ENCODE measurements around the gene ZNF827. TPM values are rescaled to one million over a fixed set of nuclear protein-coding genes. Genes with fewer than 3 reads are reported as not detected.

The ZNF827 gene
- total RNA-seq, 1 experiment from 2014 or later: 26.2 TPM

DNA sequence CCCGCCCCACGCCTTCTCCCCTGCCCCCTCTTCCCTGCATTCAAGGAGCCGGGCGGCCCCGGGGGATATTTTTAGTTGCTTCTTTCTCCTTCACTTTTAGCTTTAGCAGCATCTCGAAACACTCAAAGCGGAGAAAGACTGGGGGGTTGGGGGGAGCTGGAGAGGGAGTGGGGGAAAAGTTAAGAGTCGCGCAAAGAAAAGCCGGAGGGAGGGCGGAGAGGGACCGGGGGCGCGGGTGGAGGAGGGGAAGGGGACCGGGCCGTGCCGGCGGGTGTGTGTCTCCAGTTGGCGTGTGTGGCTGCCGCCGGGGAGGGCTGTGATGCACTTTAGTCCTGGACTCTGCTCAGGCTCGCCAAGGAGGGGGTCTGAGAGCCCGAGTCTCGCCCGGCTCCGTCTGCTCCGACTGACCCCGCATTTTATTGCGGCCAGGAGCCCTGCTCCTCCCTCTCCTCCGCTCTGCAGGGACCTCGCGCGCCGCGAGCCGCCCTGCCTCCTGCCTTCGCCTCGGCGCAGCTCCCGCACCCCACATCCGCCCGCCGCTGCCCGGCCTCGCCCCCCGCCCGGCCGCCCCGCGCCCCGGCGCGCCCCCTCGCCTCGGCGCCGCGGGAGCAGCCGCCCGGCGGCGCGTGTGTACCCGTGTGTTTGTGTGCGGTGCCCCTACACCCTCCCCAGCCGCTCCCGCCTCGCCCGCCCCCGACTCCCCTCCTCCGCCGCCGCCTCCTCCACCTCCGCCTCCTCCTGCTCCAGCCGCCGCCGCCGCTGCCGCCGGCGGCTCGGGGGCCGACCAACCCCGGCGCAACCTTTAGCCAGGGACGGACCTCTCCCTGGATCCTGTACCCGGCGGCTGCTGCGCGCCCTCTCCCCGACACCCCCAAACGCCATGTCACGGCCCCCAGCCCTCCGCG lies 1.4 kb downstream of the ZNF827 start:
- peak overlapping the region; percentile 80 for H3K4me3 Mint-ChIP-seq (ENCODE audit: low read depth, unreplicated experiment)
- peaks cover 33% of the 10 kb centered on the region for H3K4me1 Mint-ChIP-seq (ENCODE audit: low read depth, unreplicated experiment)
- CTCF ChIA-PET: interaction anchor here (0.6 to 0.7 kb wide), 3 partner anchors 186 to 1731 kb away, joined by 3 read pairs; no protein-coding TSS in a partner anchor
- H3K27me3 Mint-ChIP-seq (ENCODE audit: unreplicated experiment): no peaks in the 10 kb centered on the region
- intact Hi-C loops (cut with micrococcal nuclease; ENCODE audit: unreplicated experiment): loop anchor here (5.0 to 10.0 kb wide), 3 partner anchors 95 to 238 kb away; partner anchors contain the start of gene LSM6
- H3K27ac Mint-ChIP-seq (ENCODE audit: unreplicated experiment): peak overlapping the region; percentile 95
- H3K9me3 Mint-ChIP-seq (ENCODE audit: low read depth, unreplicated experiment): no peaks in the 10 kb centered on the region
- H3K36me3 Mint-ChIP-seq (ENCODE audit: insufficient read depth, unreplicated experiment): peaks cover 43% of the 10 kb centered on the region
- TF ChIP-seq, protein P1, sequence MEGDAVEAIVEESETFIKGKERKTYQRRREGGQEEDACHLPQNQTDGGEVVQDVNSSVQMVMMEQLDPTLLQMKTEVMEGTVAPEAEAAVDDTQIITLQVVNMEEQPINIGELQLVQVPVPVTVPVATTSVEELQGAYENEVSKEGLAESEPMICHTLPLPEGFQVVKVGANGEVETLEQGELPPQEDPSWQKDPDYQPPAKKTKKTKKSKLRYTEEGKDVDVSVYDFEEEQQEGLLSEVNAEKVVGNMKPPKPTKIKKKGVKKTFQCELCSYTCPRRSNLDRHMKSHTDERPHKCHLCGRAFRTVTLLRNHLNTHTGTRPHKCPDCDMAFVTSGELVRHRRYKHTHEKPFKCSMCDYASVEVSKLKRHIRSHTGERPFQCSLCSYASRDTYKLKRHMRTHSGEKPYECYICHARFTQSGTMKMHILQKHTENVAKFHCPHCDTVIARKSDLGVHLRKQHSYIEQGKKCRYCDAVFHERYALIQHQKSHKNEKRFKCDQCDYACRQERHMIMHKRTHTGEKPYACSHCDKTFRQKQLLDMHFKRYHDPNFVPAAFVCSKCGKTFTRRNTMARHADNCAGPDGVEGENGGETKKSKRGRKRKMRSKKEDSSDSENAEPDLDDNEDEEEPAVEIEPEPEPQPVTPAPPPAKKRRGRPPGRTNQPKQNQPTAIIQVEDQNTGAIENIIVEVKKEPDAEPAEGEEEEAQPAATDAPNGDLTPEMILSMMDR (IDR thresholded peaks at IDR 0.05; ENCODE audit: unreplicated experiment): no peak
- BruUV-seq (replicated peaks): no TSS peak
- DNase-seq: peak; percentile 54

DNA sequence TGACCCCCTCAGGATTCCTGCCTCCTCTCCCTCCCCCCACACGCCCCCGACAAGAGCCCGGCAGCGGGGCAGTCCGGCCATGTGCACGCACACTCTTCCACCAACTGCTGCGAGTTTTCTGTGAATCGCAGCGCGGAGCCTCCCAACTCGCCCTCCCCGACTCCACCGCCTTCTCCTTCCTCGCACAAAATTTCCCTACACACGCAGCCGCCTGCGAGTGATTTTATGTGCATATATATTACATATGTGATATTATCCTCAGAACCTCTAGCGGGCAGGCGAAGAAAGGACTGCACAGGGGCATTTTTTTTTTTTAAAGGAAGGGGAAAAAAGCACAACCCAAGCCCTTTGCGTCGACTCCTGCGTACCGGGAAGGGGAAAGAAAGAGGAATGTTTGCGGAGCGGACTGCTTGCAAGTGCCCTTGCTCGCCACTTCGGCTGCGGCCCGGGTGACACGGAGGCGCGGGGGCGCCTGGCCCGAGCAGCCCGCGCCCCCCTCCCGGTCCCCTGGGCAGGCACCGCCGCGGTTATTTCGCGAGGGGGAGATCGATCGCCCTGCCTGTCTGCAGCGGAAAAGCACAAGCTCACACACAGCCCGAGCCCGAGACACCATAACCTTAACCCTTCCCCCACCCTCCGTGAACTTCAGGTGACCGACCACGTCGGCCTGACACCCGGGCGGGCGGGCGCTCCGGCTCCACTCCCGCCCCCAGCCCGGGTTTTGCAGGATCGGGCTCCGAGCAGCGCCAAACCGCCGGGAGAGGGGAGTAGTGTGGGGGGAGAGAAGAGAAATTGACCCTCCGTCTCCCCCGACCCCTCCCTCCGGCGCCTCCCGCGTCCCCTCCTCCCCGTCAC lies 2.3 kb downstream of the ZNF827 start:
- CTCF ChIA-PET: interaction anchor here (0.6 to 0.7 kb wide), 3 partner anchors 187 to 1730 kb away, joined by 3 read pairs; no protein-coding TSS in a partner anchor
- peak overlapping the region; percentile 80 for H3K4me3 Mint-ChIP-seq (ENCODE audit: low read depth, unreplicated experiment)
- H3K27me3 Mint-ChIP-seq (ENCODE audit: unreplicated experiment): no peaks in the 10 kb centered on the region
- no peaks in the 10 kb centered on the region for H3K9me3 Mint-ChIP-seq (ENCODE audit: low read depth, unreplicated experiment)
- intact Hi-C loops (cut with micrococcal nuclease; ENCODE audit: unreplicated experiment): loop anchor here (5.0 to 10.0 kb wide), 3 partner anchors 96 to 238 kb away; partner anchors contain the start of gene LSM6
- BruUV-seq (replicated peaks): no TSS peak
- H3K36me3 Mint-ChIP-seq (ENCODE audit: insufficient read depth, unreplicated experiment): peaks cover 43% of the 10 kb centered on the region
- peaks cover 35% of the 10 kb centered on the region for H3K4me1 Mint-ChIP-seq (ENCODE audit: low read depth, unreplicated experiment)
- TF ChIP-seq, protein P1 (IDR thresholded peaks at IDR 0.05; ENCODE audit: unreplicated experiment): no peak
- H3K27ac Mint-ChIP-seq (ENCODE audit: unreplicated experiment): peak overlapping the region; percentile 95
- peak; percentile 74 for DNase-seq

DNA sequence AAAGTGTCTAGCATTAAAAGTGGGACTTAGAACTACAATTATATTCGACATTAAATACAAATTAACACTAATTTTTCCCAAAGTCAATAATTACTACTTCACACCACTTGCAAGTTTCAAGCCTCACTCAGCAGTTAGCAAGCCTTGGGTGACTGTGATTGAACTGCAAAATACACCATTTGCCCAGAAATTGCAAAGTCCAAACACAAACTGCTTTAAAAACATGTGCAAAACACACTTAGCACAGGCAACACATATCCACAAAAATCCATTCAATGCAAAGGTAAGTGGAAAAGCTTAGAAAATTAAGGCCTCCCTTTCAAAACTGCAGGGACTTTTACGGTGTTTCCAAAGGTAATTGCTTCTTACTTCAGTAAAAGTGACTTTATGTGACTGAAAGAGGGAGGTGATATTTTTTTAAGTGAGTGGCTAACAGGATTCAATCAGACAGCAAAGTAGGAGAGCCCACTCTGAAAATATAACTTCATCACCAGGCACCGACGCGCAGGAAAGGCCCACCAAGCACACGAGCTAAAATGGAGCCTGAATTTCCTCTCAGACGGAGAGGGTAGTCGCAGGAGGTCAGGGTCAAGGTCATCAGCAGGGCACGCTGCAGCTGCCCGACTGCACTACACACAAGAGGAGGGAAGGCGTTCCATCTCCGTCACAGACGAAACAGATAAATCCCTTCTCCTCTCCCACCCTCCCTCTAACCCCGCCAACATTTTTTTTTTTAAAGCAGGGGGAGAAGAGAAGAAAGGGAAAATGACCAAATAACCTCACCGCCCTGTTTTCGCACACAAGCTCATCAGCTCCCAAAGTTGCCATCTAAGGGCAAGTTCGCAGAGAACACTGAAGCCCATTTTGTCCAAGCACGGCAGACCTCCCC lies 3.1 kb downstream of the ZNF827 start:
- CTCF ChIA-PET: no interaction called here
- intact Hi-C loops (cut with micrococcal nuclease; ENCODE audit: unreplicated experiment): loop anchor here (5.0 to 10.0 kb wide), 3 partner anchors 97 to 239 kb away; partner anchors contain the start of gene LSM6
- H3K4me1 Mint-ChIP-seq (ENCODE audit: low read depth, unreplicated experiment): peaks cover 43% of the 10 kb centered on the region

More for the DNA sequence above, 3.1 kb downstream of the ZNF827 start:
- peak overlapping the region; percentile 80 for H3K4me3 Mint-ChIP-seq (ENCODE audit: low read depth, unreplicated experiment)
- H3K27ac Mint-ChIP-seq (ENCODE audit: unreplicated experiment): peak overlapping the region; percentile 95
- peaks cover 43% of the 10 kb centered on the region for H3K36me3 Mint-ChIP-seq (ENCODE audit: insufficient read depth, unreplicated experiment)
- TF ChIP-seq, protein P1 (IDR thresholded peaks at IDR 0.05; ENCODE audit: unreplicated experiment): no peak
- no peak for DNase-seq
- no peaks in the 10 kb centered on the region for H3K9me3 Mint-ChIP-seq (ENCODE audit: low read depth, unreplicated experiment)
- no TSS peak for BruUV-seq (replicated peaks)
- no peaks in the 10 kb centered on the region for H3K27me3 Mint-ChIP-seq (ENCODE audit: unreplicated experiment)

All from Calu3 (cell line).